Measurements from ENCODE around the gene BAG3.

Gene BAG3

GRCh38 chr10:119609516-119609915 is 41.7 kb upstream of the BAG3 start:
- Histone ChIP-seq H3K9me3 (ENCODE audit: control insufficient read depth, low read length) (no peaks in the 10 kb centered on the region), H3K27ac (no peak overlapping the region), H3K79me2 (no peaks in the 10 kb centered on the region), H3K4me2 (ENCODE audit: low read length) (no peak overlapping the region), H2AFZ (no peak overlapping the region), H3K9ac (no peak overlapping the region), H3K4me1 (peaks cover 4% of the 10 kb centered on the region), H3K27me3 (ENCODE audit: control insufficient read depth, insufficient read depth, low read length) (no peaks in the 10 kb centered on the region), H3K36me3 (ENCODE audit: control insufficient read depth, insufficient read depth, low read length) (no peaks in the 10 kb centered on the region), H3K4me3 (ENCODE audit: low read depth, low read length) (no peak overlapping the region)
- TF ChIP-seq CTCF (IDR thresholded peaks at IDR 0.05): no peak

- Histone ChIP-seq H3K4me2 (ENCODE audit: low read length) (no peak overlapping the region), H3K9me3 (ENCODE audit: control insufficient read depth, low read length) (no peaks in the 10 kb centered on the region), H3K4me1 (peaks cover 4% of the 10 kb centered on the region), H3K4me3 (ENCODE audit: low read depth, low read length) (no peak overlapping the region), H3K27me3 (ENCODE audit: control insufficient read depth, insufficient read depth, low read length) (no peaks in the 10 kb centered on the region), H2AFZ (no peak overlapping the region), H3K79me2 (no peaks in the 10 kb centered on the region), H3K27ac (no peak overlapping the region), H3K9ac (no peak overlapping the region), H3K36me3 (ENCODE audit: control insufficient read depth, insufficient read depth, low read length) (no peaks in the 10 kb centered on the region)
- TF ChIP-seq CTCF (IDR thresholded peaks at IDR 0.05): no peak
Measured at GRCh38 chr10:119611433-119611832, 39.7 kb upstream of the BAG3 start.

- Histone ChIP-seq H3K4me2 (ENCODE audit: low read length) (no peak overlapping the region), H3K9me3 (ENCODE audit: control insufficient read depth, low read length) (no peaks in the 10 kb centered on the region), H2AFZ (no peak overlapping the region), H3K27ac (no peak overlapping the region), H3K9ac (no peak overlapping the region), H3K4me3 (ENCODE audit: low read depth, low read length) (no peak overlapping the region), H3K27me3 (ENCODE audit: control insufficient read depth, insufficient read depth, low read length) (no peaks in the 10 kb centered on the region), H3K79me2 (no peaks in the 10 kb centered on the region), H3K4me1 (peaks cover 3% of the 10 kb centered on the region), H3K36me3 (ENCODE audit: control insufficient read depth, insufficient read depth, low read length) (no peaks in the 10 kb centered on the region)
- no peak for TF ChIP-seq CTCF (IDR thresholded peaks at IDR 0.05)
Measured at GRCh38 chr10:119613741-119614140, 37.4 kb upstream of the BAG3 start.

- TF ChIP-seq CTCF (IDR thresholded peaks at IDR 0.05): no peak
- H3K27ac ChIP-seq: no peak overlapping the region
- no peaks in the 10 kb centered on the region for H3K79me2 ChIP-seq
- H3K27me3 ChIP-seq (ENCODE audit: control insufficient read depth, insufficient read depth, low read length): no peaks in the 10 kb centered on the region
- no peaks in the 10 kb centered on the region for H3K4me1 ChIP-seq
- no peak overlapping the region for H3K9ac ChIP-seq
- H3K4me3 ChIP-seq (ENCODE audit: low read depth, low read length): no peak overlapping the region
- H3K9me3 ChIP-seq (ENCODE audit: control insufficient read depth, low read length): no peaks in the 10 kb centered on the region
- H3K4me2 ChIP-seq (ENCODE audit: low read length): no peak overlapping the region
- no peak overlapping the region for H2AFZ ChIP-seq
- no peaks in the 10 kb centered on the region for H3K36me3 ChIP-seq (ENCODE audit: control insufficient read depth, insufficient read depth, low read length)
Measured at GRCh38 chr10:119614686-119615085, 36.5 kb upstream of the BAG3 start.

GRCh38 chr10:119616882-119617570 is 34.2 kb upstream of the BAG3 start:
- Histone ChIP-seq H3K27ac (no peak overlapping the region), H2AFZ (no peak overlapping the region), H3K4me1 (no peaks in the 10 kb centered on the region), H3K36me3 (ENCODE audit: control insufficient read depth, insufficient read depth, low read length) (no peaks in the 10 kb centered on the region), H3K9ac (no peak overlapping the region), H3K27me3 (ENCODE audit: control insufficient read depth, insufficient read depth, low read length) (no peaks in the 10 kb centered on the region), H3K79me2 (no peaks in the 10 kb centered on the region), H3K4me2 (ENCODE audit: low read length) (no peak overlapping the region), H3K4me3 (ENCODE audit: low read depth, low read length) (no peak overlapping the region), H3K9me3 (ENCODE audit: control insufficient read depth, low read length) (no peaks in the 10 kb centered on the region)
- TF ChIP-seq CTCF (IDR thresholded peaks at IDR 0.05): no peak
